ENCODE results near the gene DEFB124.
A peak's percentile ranks its signal among the peaks of the same experiment; 100 is the strongest.
"Not testable (repeated sequence)": the region's sequence is repeated elsewhere in the genome, so short reads cannot be mapped to it uniquely, and the experiment has no call there.

DEFB124 gene, protein sequence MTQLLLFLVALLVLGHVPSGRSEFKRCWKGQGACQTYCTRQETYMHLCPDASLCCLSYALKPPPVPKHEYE

DNA sequence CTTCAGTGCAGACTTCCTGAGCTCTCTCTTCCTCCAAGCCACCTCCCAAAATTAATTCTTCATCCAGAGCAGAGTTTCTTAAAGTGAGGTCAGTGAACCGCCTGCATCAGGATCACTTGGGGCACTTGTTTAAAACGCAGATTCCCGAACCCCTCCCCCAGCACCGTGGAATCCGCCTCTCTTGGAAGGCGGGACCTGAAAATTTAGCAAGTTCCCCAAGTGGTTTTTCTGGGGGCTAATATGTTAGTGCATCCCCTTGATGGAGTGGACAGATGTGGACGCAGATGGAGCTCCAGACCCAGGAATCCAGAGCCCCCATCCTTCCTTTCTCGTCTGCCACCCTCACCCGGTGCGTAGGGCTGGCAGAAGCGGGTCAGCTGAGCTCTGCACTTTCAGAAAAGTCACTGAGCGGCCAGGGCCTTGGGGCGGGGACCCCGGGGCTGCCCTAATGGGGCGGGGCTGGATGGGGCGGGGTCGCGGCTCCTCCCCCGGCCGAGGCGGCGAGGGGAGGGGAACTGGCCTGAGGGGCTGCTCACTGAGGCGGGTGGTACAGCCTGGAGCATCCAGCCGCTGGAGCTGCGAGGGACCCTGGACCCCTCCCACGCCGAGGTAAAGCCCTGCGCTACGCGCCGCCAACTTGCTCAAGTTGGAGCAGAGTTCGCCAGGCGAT lies at the start of gene DEFB124, which contains the start of gene REM1:
DEFB124 (minus strand) TSS at position 370 of the 670 bp plus-strand sequence. CDS start 2,114 bp downstream, outside the sequence.
REM1 (plus strand) TSS at position 531 of the 670 bp plus-strand sequence. CDS start 1,158 bp downstream, outside the sequence.
- TF ChIP-seq, protein P1, sequence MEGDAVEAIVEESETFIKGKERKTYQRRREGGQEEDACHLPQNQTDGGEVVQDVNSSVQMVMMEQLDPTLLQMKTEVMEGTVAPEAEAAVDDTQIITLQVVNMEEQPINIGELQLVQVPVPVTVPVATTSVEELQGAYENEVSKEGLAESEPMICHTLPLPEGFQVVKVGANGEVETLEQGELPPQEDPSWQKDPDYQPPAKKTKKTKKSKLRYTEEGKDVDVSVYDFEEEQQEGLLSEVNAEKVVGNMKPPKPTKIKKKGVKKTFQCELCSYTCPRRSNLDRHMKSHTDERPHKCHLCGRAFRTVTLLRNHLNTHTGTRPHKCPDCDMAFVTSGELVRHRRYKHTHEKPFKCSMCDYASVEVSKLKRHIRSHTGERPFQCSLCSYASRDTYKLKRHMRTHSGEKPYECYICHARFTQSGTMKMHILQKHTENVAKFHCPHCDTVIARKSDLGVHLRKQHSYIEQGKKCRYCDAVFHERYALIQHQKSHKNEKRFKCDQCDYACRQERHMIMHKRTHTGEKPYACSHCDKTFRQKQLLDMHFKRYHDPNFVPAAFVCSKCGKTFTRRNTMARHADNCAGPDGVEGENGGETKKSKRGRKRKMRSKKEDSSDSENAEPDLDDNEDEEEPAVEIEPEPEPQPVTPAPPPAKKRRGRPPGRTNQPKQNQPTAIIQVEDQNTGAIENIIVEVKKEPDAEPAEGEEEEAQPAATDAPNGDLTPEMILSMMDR (IDR thresholded peaks at IDR 0.05; ENCODE audit: insufficient read depth, low read depth, low read length, missing control alignments), result no peak
- no peak within 1 kb of the TSS for H3K4me3 ChIP-seq (ENCODE audit: low read depth, low read length)
- DNase-seq (ENCODE audit: low read depth), result no peak

DNA sequence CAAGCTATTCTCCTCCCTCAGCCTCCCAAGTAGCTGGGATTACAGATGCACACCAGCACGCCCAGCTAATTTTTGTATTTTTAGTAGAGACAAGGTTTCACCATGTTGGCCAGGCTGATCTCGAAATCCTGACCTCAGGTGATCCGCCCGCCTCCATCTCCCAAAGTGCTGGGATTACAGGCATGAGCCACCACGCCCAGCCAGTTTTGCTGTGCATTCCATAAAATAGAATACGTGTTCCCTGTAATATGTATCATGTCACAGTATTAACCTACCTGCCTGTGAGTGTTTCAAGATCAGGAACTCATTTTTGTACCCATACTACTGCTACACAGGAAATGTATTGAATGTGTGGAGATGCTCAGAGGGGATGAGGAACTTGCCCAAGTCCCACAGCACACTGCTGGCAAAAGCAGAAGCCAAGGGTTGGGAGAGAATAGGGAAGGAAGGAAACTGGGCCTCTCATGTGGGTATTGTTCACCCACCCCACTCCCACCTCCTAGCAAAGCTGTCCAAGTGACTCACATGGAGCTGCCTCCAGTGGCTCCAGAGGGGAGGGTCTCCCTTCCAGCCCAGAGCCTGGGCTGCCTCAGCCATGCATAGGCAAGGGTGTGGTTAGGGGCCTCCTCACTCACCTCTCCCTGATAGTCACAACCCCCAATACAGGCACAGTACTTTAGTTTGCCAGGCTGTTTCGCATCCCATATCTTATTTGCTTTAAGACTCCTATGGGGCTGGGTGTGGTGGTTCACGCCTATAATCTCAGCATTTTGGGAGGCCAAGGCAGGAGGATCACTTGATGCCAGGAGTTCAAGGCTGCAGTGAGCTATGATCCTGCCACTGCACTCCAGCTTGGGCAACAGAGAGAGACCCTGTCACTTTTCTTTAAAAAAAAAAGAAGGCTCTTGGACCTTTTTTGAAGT lies 48.7 kb upstream of the DEFB124 start:
- TF ChIP-seq, protein P1 (IDR thresholded peaks at IDR 0.05; ENCODE audit: insufficient read depth, low read depth, low read length, missing control alignments), result no peak
- DNase-seq (ENCODE audit: low read depth), result no peak
- H3K4me3 ChIP-seq (ENCODE audit: low read depth, low read length), result no peak overlapping the region

DNA sequence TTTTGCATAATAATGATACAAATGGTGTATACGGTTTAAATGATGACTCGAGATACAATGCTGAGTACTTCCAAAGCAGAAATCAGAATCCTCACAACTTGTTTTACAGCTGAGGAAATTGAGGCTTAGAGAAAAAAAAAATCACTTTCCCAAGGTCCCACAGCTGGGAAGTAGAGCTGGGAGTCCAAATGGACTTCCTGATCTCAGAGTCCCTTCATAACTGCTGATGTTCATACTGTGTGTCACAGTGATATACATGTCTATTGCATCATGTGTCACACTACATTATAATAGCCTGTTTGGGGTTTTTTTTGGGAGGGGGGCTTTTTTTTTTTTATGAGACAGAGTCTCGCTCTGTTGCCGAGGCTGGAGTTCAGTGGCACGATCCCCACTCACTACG lies 47.8 kb upstream of the DEFB124 start:
- DNase-seq (ENCODE audit: low read depth), result no peak
- no peak overlapping the region for H3K4me3 ChIP-seq (ENCODE audit: low read depth, low read length)
- TF ChIP-seq, protein P1 (IDR thresholded peaks at IDR 0.05; ENCODE audit: insufficient read depth, low read depth, low read length, missing control alignments), result no peak

DNA sequence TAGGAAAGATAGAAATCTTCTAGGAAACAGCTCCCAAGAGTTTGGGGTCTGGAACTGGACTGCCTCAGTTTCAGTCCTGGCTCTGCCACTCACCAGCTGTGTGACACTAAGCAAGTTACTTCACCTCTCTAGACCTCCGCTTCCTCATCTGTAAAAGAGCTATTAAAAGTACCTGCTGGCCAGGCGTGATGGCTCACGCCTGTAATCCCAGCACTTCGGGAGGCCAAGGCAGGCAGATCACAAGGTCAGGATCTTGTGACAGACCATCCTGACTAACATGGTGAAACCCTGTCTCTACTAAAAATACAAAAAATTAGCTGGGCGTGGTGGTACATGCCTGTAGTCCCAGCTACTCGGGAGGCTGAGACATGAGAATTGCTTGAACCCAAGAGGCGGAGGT lies 46.3 kb upstream of the DEFB124 start:
- H3K4me3 ChIP-seq (ENCODE audit: low read depth, low read length); DNase-seq (ENCODE audit: low read depth): not testable (repeated sequence)

DNA sequence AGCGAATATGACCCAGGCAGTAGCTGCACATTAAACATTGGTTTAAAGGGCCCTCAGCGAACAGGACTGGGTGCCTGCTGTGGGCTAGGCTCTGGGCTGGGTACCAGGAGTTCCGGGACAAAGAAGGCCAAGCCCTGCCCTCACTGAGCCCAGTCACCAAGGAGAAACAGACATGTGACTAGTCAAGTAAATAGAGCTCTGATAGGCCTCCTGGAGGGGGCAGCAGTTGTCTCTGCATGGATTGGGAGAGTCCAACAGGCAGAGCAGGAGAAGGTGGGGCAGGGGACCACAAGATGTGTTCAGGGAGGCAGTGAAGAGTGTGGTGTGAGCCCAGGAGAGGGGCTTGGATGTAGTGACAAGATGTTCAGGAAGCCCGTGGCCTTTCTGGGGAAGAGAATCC lies 42.4 kb upstream of the DEFB124 start:
- TF ChIP-seq, protein P1 (IDR thresholded peaks at IDR 0.05; ENCODE audit: insufficient read depth, low read depth, low read length, missing control alignments), result no peak
- H3K4me3 ChIP-seq (ENCODE audit: low read depth, low read length), result no peak overlapping the region
- no peak for DNase-seq (ENCODE audit: low read depth)

DNA sequence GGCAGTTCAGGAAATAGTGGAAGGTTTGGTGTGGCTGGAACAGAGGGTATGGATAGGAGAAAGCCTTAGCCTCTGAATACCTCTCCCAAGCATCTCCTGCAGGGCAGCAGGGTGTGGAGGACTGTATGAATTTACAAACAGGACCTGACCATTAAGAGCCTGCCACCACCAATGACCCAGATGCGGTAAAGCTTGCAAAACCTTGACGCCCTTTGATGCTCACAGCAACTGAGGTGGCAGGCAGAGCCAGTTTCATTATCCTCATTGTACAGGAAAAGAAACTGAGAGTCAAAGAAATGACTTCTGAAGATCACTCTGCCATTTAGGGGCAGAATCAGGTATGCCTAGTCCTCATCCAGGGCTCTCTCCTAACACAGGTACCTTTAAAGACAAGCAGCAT lies 41.7 kb upstream of the DEFB124 start:
- peak; percentile 11 for DNase-seq (ENCODE audit: low read depth)
- H3K4me3 ChIP-seq (ENCODE audit: low read depth, low read length), result no peak overlapping the region

More for the DNA sequence above, 41.7 kb upstream of the DEFB124 start:
- TF ChIP-seq, protein P1 (IDR thresholded peaks at IDR 0.05; ENCODE audit: insufficient read depth, low read depth, low read length, missing control alignments), result no peak
